Islet precursor cell (in vitro differentiated cells): ENCODE measurements around the gene GDPD4.
A peak's percentile ranks its signal among the peaks of the same experiment; 100 is the strongest.

ENCODE experiments used
- DNase-seq: peaks from one replicate; pipeline ENCODE4 v3.0.0-alpha.2; 2018

GDPD4 gene, protein sequence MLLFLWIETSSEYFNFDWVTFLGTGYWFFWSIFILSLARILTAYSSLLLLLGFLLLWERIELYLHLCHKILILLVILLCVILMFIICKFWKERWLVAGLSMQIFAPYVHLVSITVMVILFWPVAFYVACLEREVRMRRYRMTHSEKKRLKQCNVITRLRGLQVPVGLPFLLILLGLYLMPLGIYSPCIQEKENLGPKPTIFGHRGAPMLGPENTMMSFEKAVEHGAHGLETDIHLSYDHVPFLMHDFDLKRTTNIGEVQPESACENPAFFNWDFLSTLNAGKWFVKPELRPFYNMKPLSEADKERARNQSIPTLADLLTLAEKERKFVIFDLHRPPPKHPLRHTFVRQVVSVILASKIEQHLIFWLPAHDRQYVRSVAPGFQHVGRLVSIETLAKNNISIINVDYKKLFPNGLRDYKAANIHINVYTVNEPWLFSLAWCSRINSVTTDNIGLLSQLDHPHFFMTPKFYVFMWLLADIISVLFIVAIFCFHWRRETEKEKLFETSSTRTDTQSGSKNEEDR

GRCh38 chr11:77301510-77301909 lies at the start of gene GDPD4:
Gene GDPD4 (minus strand): TSS chr11:77301686. CDS start chr11:77285137, 16,549 bp downstream.
- no peak for DNase-seq

DNA sequence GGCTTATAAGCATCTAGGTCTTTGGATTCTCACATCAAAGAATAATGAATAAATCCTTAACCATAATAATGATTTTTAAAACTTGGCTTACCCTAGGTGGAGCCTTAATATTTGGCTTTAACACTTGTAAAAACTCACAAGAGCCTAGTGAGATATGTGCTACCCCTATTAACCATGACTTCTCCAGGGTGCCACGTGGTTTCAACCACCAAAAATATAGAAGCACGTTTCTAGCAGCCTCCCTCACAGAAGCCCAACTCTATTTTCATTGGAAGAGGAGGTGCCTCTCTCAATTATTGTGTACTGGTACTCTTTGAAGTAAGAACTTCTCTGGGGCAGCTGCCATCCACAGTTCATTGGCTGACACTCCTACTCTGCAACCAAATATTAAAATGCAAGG lies 46.5 kb upstream of the GDPD4 start:
- no peak for DNase-seq

DNA sequence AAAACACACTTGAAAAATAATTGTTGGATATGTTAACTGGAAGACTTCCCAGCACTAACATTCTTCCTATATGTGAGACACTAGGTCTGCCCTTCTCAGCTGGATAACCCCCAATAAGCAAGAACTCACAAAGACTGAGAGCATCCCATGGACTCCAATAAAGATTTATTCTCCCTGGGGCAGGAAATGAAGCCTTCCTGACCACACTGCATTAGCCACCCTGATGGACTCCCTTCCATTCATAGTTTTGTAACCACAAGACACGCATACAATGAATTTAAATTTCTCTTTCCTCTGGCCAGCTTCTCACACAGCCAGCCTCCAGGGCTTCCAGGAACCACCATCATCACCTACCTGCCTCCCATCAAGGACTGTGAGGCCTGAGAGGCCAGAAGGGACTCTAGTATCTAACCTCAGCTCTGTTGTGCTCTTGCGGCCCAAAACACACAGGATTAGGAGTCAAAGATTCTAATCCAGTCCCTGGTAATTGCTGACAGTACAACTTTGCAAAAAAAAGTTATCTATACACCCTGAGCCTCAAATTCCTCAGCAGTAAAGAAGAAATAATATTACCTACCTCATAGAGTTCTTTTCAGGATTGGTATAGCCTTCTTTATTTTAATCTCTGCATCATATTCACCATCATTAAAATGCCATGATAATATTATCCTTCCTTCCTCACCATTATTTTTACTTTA lies 45.6 kb upstream of the GDPD4 start:
- peak; percentile 71 for DNase-seq

DNA sequence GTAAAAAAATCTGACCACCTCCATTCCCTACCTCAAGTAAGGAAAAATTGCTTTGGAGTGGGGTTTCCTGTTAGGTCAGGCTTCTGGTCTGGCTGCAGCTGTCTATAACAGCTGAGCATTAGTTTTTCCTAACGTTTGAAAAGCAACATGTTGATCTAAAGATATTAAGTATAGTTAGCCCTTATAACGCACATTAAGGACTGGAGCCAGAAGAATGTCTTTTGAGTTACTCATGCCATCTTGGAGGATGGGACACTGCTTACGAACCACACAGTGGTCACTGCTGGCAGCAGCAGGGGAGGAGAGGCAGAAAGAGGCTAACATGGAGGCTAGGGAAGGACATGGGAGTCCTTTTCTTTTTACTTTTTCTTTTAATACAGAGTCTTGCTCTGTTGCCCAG lies 44.1 kb upstream of the GDPD4 start:
- DNase-seq = no peak

DNA sequence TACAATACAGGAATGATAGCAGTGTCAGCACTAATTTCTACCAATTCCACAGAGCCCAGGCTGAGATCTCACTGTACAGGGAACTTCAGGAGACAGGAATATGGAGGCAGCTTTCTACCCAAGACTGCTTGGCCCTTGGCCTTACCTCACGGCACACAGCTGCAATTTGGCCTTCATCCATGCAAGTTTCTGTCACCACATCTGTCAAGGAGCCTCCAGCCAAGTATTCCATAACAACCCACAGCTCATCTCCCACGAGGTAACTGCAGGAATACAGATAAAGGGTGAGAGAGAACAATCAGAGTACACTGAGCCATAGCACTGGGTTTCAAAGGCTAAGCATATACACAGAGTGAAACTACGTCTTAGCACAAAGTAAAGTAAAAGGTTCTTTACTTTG lies 39.0 kb upstream of the GDPD4 start:
- no peak for DNase-seq

GRCh38 chr11:77332259-77332658 lies 30.8 kb upstream of the GDPD4 start:
- no peak for DNase-seq

- DNase-seq = no peak
These were observed 23.7 kb upstream of the GDPD4 start for GRCh38 chr11:77325159-77325558.

- DNase-seq = no peak
These were observed 23.0 kb upstream of the GDPD4 start for GRCh38 chr11:77324508-77324907.

- DNase-seq = no peak
These were observed 21.6 kb upstream of the GDPD4 start for GRCh38 chr11:77322926-77323590.

GRCh38 chr11:77322506-77322905 lies 21.0 kb upstream of the GDPD4 start:
- DNase-seq = no peak

DNA sequence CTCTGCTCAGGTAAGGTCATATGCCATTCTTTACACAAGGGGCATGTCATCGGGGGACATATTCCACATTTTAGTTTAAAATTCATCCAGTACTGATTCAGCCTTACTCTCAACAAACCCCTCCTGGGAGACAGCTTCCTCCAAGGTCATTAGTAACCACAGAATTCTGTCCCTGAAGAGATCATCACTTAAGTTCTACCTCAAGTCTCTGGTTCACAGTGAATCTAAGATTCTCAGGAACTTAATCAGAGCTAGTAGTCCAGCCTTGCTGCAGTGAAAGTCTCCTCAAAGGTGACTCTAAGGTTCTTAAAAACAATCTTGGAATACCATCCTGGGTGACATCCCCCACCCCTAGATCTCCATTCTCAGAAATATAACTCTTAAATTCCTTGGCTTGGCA lies 18.9 kb upstream of the GDPD4 start:
- no peak for DNase-seq

DNA sequence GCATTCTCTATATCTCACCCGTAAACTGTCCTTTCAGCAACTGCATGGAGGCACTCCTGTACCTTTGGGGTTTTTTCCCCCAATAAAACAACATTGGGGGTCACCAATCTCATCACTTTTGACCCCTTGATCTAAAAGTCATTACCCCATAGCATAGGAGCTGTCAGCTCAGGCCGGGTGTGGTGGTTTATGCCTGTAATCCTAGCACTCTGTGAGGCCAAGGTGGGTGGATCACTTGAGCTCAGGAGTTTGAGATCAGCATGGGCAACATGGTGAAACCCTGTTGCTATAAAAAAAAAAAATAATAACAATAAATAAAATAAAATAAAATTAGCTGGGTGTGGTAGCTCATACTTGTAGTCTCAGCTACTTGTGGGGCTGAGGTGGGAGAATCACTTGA lies 17.1 kb upstream of the GDPD4 start:
- DNase-seq = no peak

GRCh38 chr11:77316733-77317342 lies 15.4 kb upstream of the GDPD4 start:
- no peak for DNase-seq

GRCh38 chr11:77312107-77312506 lies 10.6 kb upstream of the GDPD4 start:
- DNase-seq = no peak

DNA sequence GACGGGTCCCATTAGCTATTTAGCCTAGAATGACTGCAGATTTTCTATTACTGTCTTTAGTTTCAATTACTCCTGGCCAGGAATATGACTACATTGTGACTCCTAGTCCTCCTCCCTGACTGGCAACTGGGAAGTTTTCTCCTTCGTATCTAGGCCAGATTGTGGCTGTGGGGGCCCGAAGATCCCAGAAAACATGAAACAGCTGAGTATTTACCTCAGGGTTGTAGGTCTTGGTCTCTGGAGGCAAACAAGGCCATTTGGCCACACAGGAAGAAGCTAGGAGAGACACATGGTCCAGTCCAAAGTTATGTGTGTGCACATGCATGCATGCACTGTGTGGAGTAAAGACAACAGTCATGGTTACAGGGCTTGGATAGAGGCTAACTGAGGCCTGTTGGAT lies 10.2 kb upstream of the GDPD4 start:
- DNase-seq = no peak

DNA sequence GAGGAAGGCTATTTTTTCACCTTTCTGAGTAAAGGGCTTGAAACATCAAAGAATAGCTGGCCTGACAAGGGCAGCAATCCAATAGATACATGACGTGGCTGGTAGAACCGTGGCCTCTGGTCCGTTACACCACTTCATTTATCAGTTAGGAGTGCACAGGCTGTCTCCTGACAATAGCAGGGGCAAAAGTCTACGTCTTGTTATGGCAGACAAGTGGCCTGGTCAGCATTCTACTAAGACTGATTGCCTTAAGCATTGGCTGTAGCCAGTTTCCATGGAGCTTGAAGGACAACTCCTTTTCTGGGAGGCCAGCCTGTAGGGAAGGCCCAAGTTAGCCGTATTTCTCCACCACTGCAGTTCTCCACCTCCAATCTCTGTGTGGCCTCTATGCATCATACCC lies 9.2 kb upstream of the GDPD4 start:
- no peak for DNase-seq

DNA sequence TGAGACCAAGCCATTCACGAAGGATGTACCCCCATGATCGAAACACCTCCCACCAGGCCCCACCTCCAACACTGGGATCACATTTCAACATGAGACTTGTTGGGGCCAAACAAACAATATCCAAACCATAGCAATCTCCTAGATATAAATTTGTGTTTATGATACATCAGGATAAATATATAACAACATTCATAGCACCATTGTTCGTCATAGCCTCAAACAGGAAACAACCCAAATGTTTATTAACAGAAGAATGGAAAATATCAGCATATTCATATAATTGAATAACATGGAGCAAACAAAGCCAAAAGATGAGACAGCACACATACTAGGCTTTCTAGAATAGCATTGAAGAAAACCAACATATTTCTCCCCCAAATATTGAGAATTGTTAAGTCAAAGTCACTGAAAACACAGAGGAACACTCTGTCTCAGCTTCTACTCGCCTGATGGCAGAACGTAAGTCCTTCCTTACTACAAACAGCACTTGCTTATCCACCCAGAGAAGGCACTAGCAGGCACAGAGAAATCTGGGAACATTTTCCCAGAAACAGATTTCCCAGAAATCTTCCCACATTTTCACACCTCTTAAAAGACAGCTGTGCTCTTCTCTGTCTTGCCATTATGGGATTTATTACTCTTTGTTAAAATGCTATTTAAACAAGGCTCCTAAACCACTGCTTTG lies 8.1 kb upstream of the GDPD4 start:
- no peak for DNase-seq

- DNase-seq = no peak
These were observed 7.4 kb upstream of the GDPD4 start for GRCh38 chr11:77308838-77309237.

DNA sequence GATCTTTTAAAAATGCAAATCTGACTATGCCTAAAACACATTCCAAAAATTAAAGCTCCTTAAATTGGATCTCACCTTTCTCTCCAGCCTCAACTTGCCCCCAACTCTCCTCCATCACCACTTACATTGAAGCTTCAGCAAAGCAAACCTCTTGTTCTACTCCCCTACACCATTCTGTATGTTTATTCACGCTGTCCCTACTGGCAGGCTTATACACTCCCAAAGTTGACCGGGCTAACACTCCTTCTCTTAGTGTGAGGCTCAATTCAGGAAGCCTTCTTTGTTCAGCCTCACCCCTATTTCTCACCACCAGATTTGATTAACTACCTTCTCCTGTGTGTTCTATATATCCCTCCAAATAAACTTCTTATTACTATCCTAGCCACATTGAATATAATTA lies 1.8 kb upstream of the GDPD4 start:
- no peak for DNase-seq

DNA sequence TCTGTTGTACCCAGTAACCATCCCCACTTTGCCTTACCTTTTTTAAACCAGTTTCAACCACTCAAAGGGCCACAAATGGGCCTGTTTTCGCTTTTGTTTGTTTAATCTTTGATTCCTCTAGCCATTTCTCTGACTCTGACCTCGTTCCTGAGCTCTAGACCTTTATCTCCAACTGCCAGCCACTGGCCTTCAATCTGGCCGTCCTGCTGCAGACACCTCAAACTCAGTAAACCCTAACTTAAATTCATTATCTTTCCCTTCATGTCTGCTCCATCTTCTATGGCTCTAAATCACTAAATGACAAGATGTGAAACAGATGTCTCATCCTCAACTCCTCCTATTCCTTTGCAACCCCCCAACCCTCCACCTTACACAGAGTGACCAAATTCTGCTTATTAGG lies 1.3 kb upstream of the GDPD4 start:
- no peak for DNase-seq

DNA sequence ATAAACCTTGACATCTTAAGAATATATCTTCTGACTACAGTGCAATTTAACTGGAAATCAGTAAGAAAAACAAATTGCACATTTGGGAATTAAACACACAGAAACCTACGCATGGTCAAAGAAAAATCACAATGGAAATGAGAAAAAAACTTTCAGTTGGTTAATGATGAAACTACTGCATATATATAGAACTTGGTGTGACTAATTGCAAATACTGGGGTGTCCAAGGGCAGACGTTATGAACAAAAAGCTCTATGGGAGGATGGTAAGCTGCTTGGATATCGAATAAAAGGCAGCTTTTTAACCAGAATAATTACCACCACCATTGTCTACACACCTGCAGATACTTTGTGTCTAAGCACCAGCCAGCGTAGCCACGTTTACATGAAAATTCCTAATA lies 791 bp downstream of the GDPD4 start:
- no peak for DNase-seq

GRCh38 chr11:77300028-77300427 lies 1.5 kb downstream of the GDPD4 start:
- peak; percentile 63 for DNase-seq

GRCh38 chr11:77299528-77299993 lies 1.9 kb downstream of the GDPD4 start:
- DNase-seq = no peak
